Gastroesophageal sphincter (tissue), 4 donors: ENCODE measurements around the gene EXOC4. TPM values are rescaled to one million over a fixed set of nuclear protein-coding genes. Genes with fewer than 3 reads are reported as not detected.

Experiments used
- ATAC-seq: fragments of 150-250 bp; one replicate; pipeline ENCODE4 v1.9.1; 2016; ENCODE audit warnings: mild to moderate bottlenecking, moderate library complexity
- H3K27ac ChIP-seq, 4 donors: fragments of 200-600 bp; sonication (generic) in 3 of 4; 1 replicate in 3 of 4; 2 replicates in 1 of 4; pipeline ENCODE4 v1.5.1; 2016 to 2019
- H3K27me3 ChIP-seq: fragments of 200-600 bp; sonication (generic); one replicate; pipeline ENCODE4 v1.5.1; 2019
- H3K36me3 ChIP-seq, 2 donors: fragments of 200-600 bp; sonication (generic); one replicate each; pipeline ENCODE4 v1.5.1; 2019; ENCODE audit warnings: control low read depth in 1 of 2
- H3K4me1 ChIP-seq, 3 donors: fragments of 200-600 bp; sonication (generic); 1 replicate in 2 of 3; 2 replicates in 1 of 3; pipeline ENCODE4 v1.5.1; 2016 to 2019; ENCODE audit warnings: control low read depth in 2 of 3
- H3K4me3 ChIP-seq, 2 donors: fragments of 200-600 bp; sonication (generic); one replicate each; pipeline ENCODE4 v1.5.1; 2019; ENCODE audit warnings: mild to moderate bottlenecking in 1 of 2, moderate library complexity in 1 of 2
- H3K9me3 ChIP-seq, 3 donors: fragments of 200-600 bp; sonication (generic); one replicate each; pipeline ENCODE4 v1.5.1; 2017 to 2019; ENCODE audit warnings: control low read depth in 2 of 3
- CTCF ChIP-seq, 4 experiments: fragments of 200-600 bp in 2 of 4; fragments of 450-650 bp in 2 of 4; sonication (generic) in 1 of 4; IDR thresholded peaks; one replicate each; pipeline ENCODE4 v1.5.1; 2017 to 2019; ENCODE audit warnings: antibody characterized with exemption in 4 of 4, mild to moderate bottlenecking in 2 of 4, moderate library complexity in 2 of 4
- EP300 ChIP-seq: sonication (generic); formaldehyde crosslinking; IDR thresholded peaks from one replicate; pipeline ENCODE4 v1.6.1; 2017; ENCODE audit warnings: antibody characterized with exemption, mild to moderate bottlenecking
- POLR2A ChIP-seq, 2 donors: fragments of 450-650 bp; IDR thresholded peaks; one replicate each; pipeline ENCODE4 v1.6.1; 2017; ENCODE audit warnings: antibody characterized with exemption in 2 of 2, mild to moderate bottlenecking in 2 of 2, moderate library complexity in 1 of 2
- POLR2AphosphoS5 ChIP-seq: sonication (generic); formaldehyde crosslinking; IDR thresholded peaks from one replicate; pipeline ENCODE4 v1.6.1; 2017; ENCODE audit warnings: antibody characterized with exemption
- WGBS, 2 donors: methylation state at CpG; one replicate each; pipeline ENCODE4 v1.1.5; 2018; ENCODE audit warnings: low coverage in 1 of 2; 5-methylcytosine and 5-hydroxymethylcytosine counted together
- total RNA-seq, 4 donors: library from RNA; depleted of rRNA; stranded (reverse); fragments of >200 nt; gene quantifications; one replicate each; pipeline ENCODE4 v1.1.0, GENCODE V29; 2016

The EXOC4 gene
- total RNA-seq, 4 donors from 2014 or later = 46.3 to 85.8 (median 51.9) TPM

- ATAC-seq = no peak
- no peak overlapping the region for H3K27ac ChIP-seq
These were observed 250.1 kb downstream of the EXOC4 start for GRCh38 chr7:133502972-133503371.

GRCh38 chr7:133504825-133505224, 251.9 kb downstream of the EXOC4 start:
- ATAC-seq = no peak
- Histone ChIP-seq H3K27ac (no peak overlapping the region), H3K4me1 (peaks cover 0 to 11% (median 7%) of the 10 kb centered on the region in 3 donors), H3K9me3 (no peaks in the 10 kb centered on the region), H3K36me3 (no peaks in the 10 kb centered on the region), H3K27me3 (no peaks in the 10 kb centered on the region), H3K4me3 (no peak overlapping the region)
- WGBS, 2 donors = 78 to 80% methylated on average over 3 of the region's 3 CpGs
- no peak for TF ChIP-seq EP300
- no peak for TF ChIP-seq POLR2A (IDR thresholded peaks at IDR 0.05)
- no peak for TF ChIP-seq POLR2AphosphoS5
- no peak for TF ChIP-seq CTCF (IDR thresholded peaks at IDR 0.05)

More at GRCh38 chr7:133502972-133503371, 250.1 kb downstream of the EXOC4 start:
- TF ChIP-seq POLR2A (IDR thresholded peaks at IDR 0.05) (no peak), EP300 (no peak), POLR2AphosphoS5 (no peak), CTCF (IDR thresholded peaks at IDR 0.05) (no peak)
- WGBS, 2 donors = 89 to 100% methylated on average over 1 of the region's 1 CpG
- Histone ChIP-seq H3K4me3 (no peak overlapping the region), H3K36me3 (no peaks in the 10 kb centered on the region), H3K27me3 (no peaks in the 10 kb centered on the region), H3K4me1 (peaks cover 0 to 11% (median 7%) of the 10 kb centered on the region in 3 donors), H3K9me3 (no peaks in the 10 kb centered on the region)

- H3K9me3 ChIP-seq = no peaks in the 10 kb centered on the region
- no peaks in the 10 kb centered on the region for H3K4me1 ChIP-seq
- no peak for TF ChIP-seq EP300
- no peak for TF ChIP-seq POLR2AphosphoS5
- no peak for TF ChIP-seq POLR2A (IDR thresholded peaks at IDR 0.05)
- no peak for TF ChIP-seq CTCF (IDR thresholded peaks at IDR 0.05)
- no peak for ATAC-seq
- no peaks in the 10 kb centered on the region for H3K36me3 ChIP-seq
- WGBS, 2 donors = 95 to 98% methylated on average over 5 of the region's 5 CpGs
- no peak overlapping the region for H3K4me3 ChIP-seq
- no peaks in the 10 kb centered on the region for H3K27me3 ChIP-seq
- H3K27ac ChIP-seq = no peak overlapping the region
These were observed 256.9 kb downstream of the EXOC4 start for GRCh38 chr7:133509822-133510221.

GRCh38 chr7:133510326-133511055, 257.6 kb downstream of the EXOC4 start:
- TF ChIP-seq CTCF (IDR thresholded peaks at IDR 0.05) = no peak
- no peak for TF ChIP-seq POLR2AphosphoS5
- no peak for TF ChIP-seq POLR2A (IDR thresholded peaks at IDR 0.05)
- TF ChIP-seq EP300 = no peak
- Histone ChIP-seq H3K36me3 (no peaks in the 10 kb centered on the region), H3K9me3 (no peaks in the 10 kb centered on the region), H3K4me3 (no peak overlapping the region), H3K27me3 (no peaks in the 10 kb centered on the region), H3K4me1 (no peaks in the 10 kb centered on the region), H3K27ac (no peak overlapping the region)
- ATAC-seq = no peak
- 92 to 100% methylated on average over 4 of the region's 4 CpGs for WGBS, 2 donors

GRCh38 chr7:133511252-133511651, 258.4 kb downstream of the EXOC4 start:
- H3K36me3 ChIP-seq = no peaks in the 10 kb centered on the region
- H3K9me3 ChIP-seq = no peaks in the 10 kb centered on the region
- TF ChIP-seq CTCF (IDR thresholded peaks at IDR 0.05) (no peak), POLR2A (IDR thresholded peaks at IDR 0.05) (no peak), POLR2AphosphoS5 (no peak), EP300 (no peak)
- H3K27ac ChIP-seq = no peak overlapping the region
- WGBS, 2 donors = 89 to 100% methylated on average over 3 of the region's 3 CpGs
- H3K27me3 ChIP-seq = no peaks in the 10 kb centered on the region
- no peaks in the 10 kb centered on the region for H3K4me1 ChIP-seq
- H3K4me3 ChIP-seq = no peak overlapping the region
- no peak for ATAC-seq
